CD8-positive, alpha-beta memory T cell (primary cell): ENCODE results near the gene OXGR1. TPM values are rescaled to one million over a fixed set of nuclear protein-coding genes. Genes with fewer than 3 reads are reported as not detected.

Experiments
- CTCF ChIA-PET: fragments of 350-600 bp; sonication (Branson Sonifier 250); formaldehyde crosslinking; loops from one replicate; lab custom pipeline; 2021; ENCODE audit warnings: antibody characterized with exemption; lab: Charles Lee
- POLR2A ChIA-PET: fragments of 350-600 bp; sonication (Branson Sonifier 250); formaldehyde crosslinking; loops from one replicate; lab custom pipeline; 2021; ENCODE audit warnings: antibody characterized with exemption; lab: Charles Lee
- DNase-seq, 5 donors: peaks; one replicate each; pipeline versions ENCODE4 v3.0.0 to v3.0.0-alpha.2; 2020 to 2022; ENCODE audit warnings: mixed read lengths in 1 of 5
- H3K27ac ChIP-seq: one replicate; pipeline ENCODE4 v1.7.0; 2013; ENCODE audit warnings: low read depth, mild to moderate bottlenecking, low read length, moderate library complexity
- H3K27me3 ChIP-seq: 2 replicates; pipeline ENCODE4 v1.7.0; 2013; ENCODE audit warnings: low read length, mild to moderate bottlenecking; ENCODE audit not compliant: insufficient read depth, poor library complexity, severe bottlenecking
- H3K36me3 ChIP-seq: 2 replicates; pipeline ENCODE4 v1.7.0; 2013; ENCODE audit warnings: mild to moderate bottlenecking, low read length, moderate library complexity; ENCODE audit not compliant: insufficient read depth
- H3K4me1 ChIP-seq: 2 replicates; pipeline ENCODE4 v1.7.0; 2013; ENCODE audit warnings: mild to moderate bottlenecking, low read length, moderate library complexity; ENCODE audit not compliant: insufficient read depth
- H3K4me3 ChIP-seq: 2 replicates; pipeline ENCODE4 v1.7.0; 2013; ENCODE audit warnings: mild to moderate bottlenecking, low read length
- H3K9me3 ChIP-seq: 2 replicates; pipeline ENCODE4 v1.7.0; 2013; ENCODE audit warnings: mild to moderate bottlenecking, low read length
- H3K27ac Mint-ChIP-seq, 8 donors: one replicate each; pipeline ENCODE4 v1.8.0; 2020 to 2021; ENCODE audit warnings: mixed read lengths in 8 of 8, mild to moderate bottlenecking in 6 of 8, inconsistent platforms in 3 of 8, moderate library complexity in 3 of 8
- H3K27me3 Mint-ChIP-seq, 2 donors: one replicate each; pipeline ENCODE4 v1.8.0; 2020 to 2021; ENCODE audit warnings: mixed read lengths in 2 of 2, mild to moderate bottlenecking in 1 of 2, moderate library complexity in 1 of 2
- H3K36me3 Mint-ChIP-seq, 3 donors: one replicate each; pipeline ENCODE4 v1.8.0; 2020 to 2021; ENCODE audit warnings: mixed read lengths in 3 of 3, inconsistent platforms in 1 of 3, mild to moderate bottlenecking in 1 of 3
- H3K4me1 Mint-ChIP-seq, 3 donors: one replicate each; pipeline ENCODE4 v1.8.0; 2020 to 2021; ENCODE audit warnings: mixed read lengths in 3 of 3, inconsistent platforms in 1 of 3, mild to moderate bottlenecking in 1 of 3
- H3K4me3 Mint-ChIP-seq, 7 donors: one replicate each; pipeline ENCODE4 v1.8.0; 2020 to 2021; ENCODE audit warnings: mixed read lengths in 7 of 7, mild to moderate bottlenecking in 6 of 7, moderate library complexity in 4 of 7, inconsistent platforms in 2 of 7
- H3K9me3 Mint-ChIP-seq, 5 donors: one replicate each; pipeline ENCODE4 v1.8.0; 2020 to 2022; ENCODE audit warnings: mixed read lengths in 5 of 5, mild to moderate bottlenecking in 3 of 5, moderate library complexity in 2 of 5, inconsistent platforms in 1 of 5
- polyA plus RNA-seq: library from polyadenylated mRNA; unstranded; fragments of 300-500 nt; fragmentation: Illumina TruSeq; gene quantifications from one replicate; pipeline ENCODE4 v1.2.3, GENCODE V29; 2021
- total RNA-seq, 2 experiments: library from RNA; stranded (reverse); gene quantifications; one replicate each; pipeline ENCODE4 v1.2.3, GENCODE V29; 2021

OXGR1 gene
- total and polyA plus RNA-seq, 3 experiments from 2014 or later = not detected

- H3K4me3 ChIP-seq = no peak overlapping the region
- no peaks in the 10 kb centered on the region for H3K36me3 ChIP-seq
- H3K9me3 Mint-ChIP-seq = peaks cover 0 to 2% (median 0%) of the 10 kb centered on the region in 5 donors
- ChIA-PET CTCF (no interaction called here), POLR2A (no interaction called here)
- no peak overlapping the region for H3K27ac ChIP-seq
- H3K4me3 Mint-ChIP-seq = no peak overlapping the region
- H3K4me1 Mint-ChIP-seq = no peaks in the 10 kb centered on the region
- no peaks in the 10 kb centered on the region for H3K4me1 ChIP-seq
- H3K27me3 Mint-ChIP-seq = peaks cover 0 to 2% of the 10 kb centered on the region in 2 donors
- no peaks in the 10 kb centered on the region for H3K36me3 Mint-ChIP-seq
- no peak overlapping the region for H3K27ac Mint-ChIP-seq
- no peaks in the 10 kb centered on the region for H3K9me3 ChIP-seq
- no peaks in the 10 kb centered on the region for H3K27me3 ChIP-seq
- no peak for DNase-seq
Observed at GRCh38 chr13:96947343-96947910, 46.8 kb downstream of the OXGR1 start.

- CTCF ChIA-PET = no interaction called here
Observed at GRCh38 chr13:96946709-96947311, 47.5 kb downstream of the OXGR1 start.

GRCh38 chr13:96940961-96941360, 53.3 kb downstream of the OXGR1 start:
- Mint-ChIP-seq H3K36me3 (no peaks in the 10 kb centered on the region), H3K9me3 (peaks cover 0 to 2% (median 0%) of the 10 kb centered on the region in 5 donors), H3K4me1 (no peaks in the 10 kb centered on the region), H3K4me3 (no peak overlapping the region), H3K27ac (no peak overlapping the region), H3K27me3 (no peaks in the 10 kb centered on the region)
- no peaks in the 10 kb centered on the region for H3K36me3 ChIP-seq
- H3K4me1 ChIP-seq = no peaks in the 10 kb centered on the region
- no peaks in the 10 kb centered on the region for H3K27me3 ChIP-seq
- no peak for DNase-seq
- CTCF ChIA-PET = no interaction called here
- no peak overlapping the region for H3K4me3 ChIP-seq
- no peaks in the 10 kb centered on the region for H3K9me3 ChIP-seq
- POLR2A ChIA-PET = no interaction called here
- no peak overlapping the region for H3K27ac ChIP-seq

More at GRCh38 chr13:96946709-96947311, 47.5 kb downstream of the OXGR1 start:
- H3K36me3 Mint-ChIP-seq = no peaks in the 10 kb centered on the region
- H3K36me3 ChIP-seq = no peaks in the 10 kb centered on the region
- no peaks in the 10 kb centered on the region for H3K4me1 Mint-ChIP-seq
- H3K9me3 ChIP-seq = no peaks in the 10 kb centered on the region
- no peak for DNase-seq
- H3K4me3 Mint-ChIP-seq = no peak overlapping the region
- no peaks in the 10 kb centered on the region for H3K27me3 ChIP-seq
- H3K9me3 Mint-ChIP-seq = peaks cover 0 to 2% (median 0%) of the 10 kb centered on the region in 5 donors
- H3K4me3 ChIP-seq = no peak overlapping the region
- H3K27ac ChIP-seq = no peak overlapping the region
- POLR2A ChIA-PET = no interaction called here
- H3K27me3 Mint-ChIP-seq = peaks cover 0 to 2% of the 10 kb centered on the region in 2 donors
- H3K27ac Mint-ChIP-seq = no peak overlapping the region
- H3K4me1 ChIP-seq = no peaks in the 10 kb centered on the region

GRCh38 chr13:96935901-96936300, 58.4 kb downstream of the OXGR1 start:
- Mint-ChIP-seq H3K27ac (no peak overlapping the region), H3K4me3 (no peak overlapping the region), H3K9me3 (no peaks in the 10 kb centered on the region), H3K27me3 (no peaks in the 10 kb centered on the region), H3K36me3 (no peaks in the 10 kb centered on the region), H3K4me1 (no peaks in the 10 kb centered on the region)
- Histone ChIP-seq H3K36me3 (no peaks in the 10 kb centered on the region), H3K27me3 (no peaks in the 10 kb centered on the region), H3K27ac (no peak overlapping the region), H3K4me3 (no peak overlapping the region), H3K4me1 (no peaks in the 10 kb centered on the region), H3K9me3 (no peaks in the 10 kb centered on the region)
- CTCF ChIA-PET = no interaction called here
- POLR2A ChIA-PET = no interaction called here
- no peak for DNase-seq

Other genes with a start within 250 kb of the OXGR1 start
- gene MBNL2, start 227.9 kb upstream of the OXGR1 start, total RNA-seq = 10 to 100 TPM; 17.7 to 17.8 TPM
- 15.9 TPM for gene MBNL2, start 227.9 kb upstream of the OXGR1 start, polyA plus RNA-seq